ENCODE measurements around the gene CRISPLD2.

DNA sequence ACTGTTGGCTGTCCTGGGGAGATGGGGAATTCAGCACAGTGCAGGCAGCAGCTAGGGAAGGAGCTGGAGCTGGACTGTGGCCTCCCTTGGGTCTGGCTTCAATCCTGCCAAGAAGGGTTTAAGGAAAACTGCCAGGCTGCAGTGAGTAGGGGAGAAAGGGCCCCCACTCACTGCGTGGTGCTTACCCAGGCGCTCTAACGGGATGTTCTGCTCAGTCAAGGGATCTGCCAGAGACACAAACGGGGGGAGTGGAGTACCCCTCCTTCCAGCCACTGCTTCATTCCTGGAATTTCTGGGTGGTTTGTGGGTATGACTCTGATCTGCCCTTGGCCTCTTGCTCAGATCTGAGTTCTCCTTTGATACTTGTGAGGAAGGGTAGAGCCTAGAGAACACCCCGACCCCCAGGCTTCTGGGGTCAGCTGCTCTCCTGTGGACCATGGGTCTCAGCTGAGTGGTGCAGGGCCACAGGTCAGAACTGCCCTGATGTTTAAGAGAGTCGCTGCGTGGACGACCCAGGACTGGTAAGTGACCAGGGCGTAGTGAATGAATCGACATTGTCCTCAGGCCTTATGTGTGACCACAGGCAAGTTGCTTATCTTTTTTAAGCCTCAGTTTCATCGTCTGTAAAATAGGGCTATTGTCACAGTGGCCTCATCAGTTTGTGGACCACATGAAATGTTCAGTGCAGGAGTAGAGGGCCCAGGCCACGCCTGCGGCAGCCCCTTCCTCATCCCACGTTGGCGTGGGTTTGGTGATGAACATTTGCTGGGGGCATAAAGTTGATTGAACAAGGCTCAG is 9.6 kb downstream of the CRISPLD2 start:
- no peak for TF ChIP-seq ZFX (IDR thresholded peaks at IDR 0.05; ENCODE audit: borderline replicate concordance)
- TF ChIP-seq, protein P1, sequence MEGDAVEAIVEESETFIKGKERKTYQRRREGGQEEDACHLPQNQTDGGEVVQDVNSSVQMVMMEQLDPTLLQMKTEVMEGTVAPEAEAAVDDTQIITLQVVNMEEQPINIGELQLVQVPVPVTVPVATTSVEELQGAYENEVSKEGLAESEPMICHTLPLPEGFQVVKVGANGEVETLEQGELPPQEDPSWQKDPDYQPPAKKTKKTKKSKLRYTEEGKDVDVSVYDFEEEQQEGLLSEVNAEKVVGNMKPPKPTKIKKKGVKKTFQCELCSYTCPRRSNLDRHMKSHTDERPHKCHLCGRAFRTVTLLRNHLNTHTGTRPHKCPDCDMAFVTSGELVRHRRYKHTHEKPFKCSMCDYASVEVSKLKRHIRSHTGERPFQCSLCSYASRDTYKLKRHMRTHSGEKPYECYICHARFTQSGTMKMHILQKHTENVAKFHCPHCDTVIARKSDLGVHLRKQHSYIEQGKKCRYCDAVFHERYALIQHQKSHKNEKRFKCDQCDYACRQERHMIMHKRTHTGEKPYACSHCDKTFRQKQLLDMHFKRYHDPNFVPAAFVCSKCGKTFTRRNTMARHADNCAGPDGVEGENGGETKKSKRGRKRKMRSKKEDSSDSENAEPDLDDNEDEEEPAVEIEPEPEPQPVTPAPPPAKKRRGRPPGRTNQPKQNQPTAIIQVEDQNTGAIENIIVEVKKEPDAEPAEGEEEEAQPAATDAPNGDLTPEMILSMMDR (IDR thresholded peaks at IDR 0.05) = no peak

Measured in 22Rv1 (cell line).